ENCODE results near the gene CCDC102B. TPM values are rescaled to one million over a fixed set of nuclear protein-coding genes. Genes with fewer than 3 reads are reported as not detected.
A peak's percentile ranks its signal among the peaks of the same experiment; 100 is the strongest.
"Not testable (repeated sequence)": the region's sequence is repeated elsewhere in the genome, so short reads cannot be mapped to it uniquely, and the experiment has no call there.

CCDC102B gene
- total RNA-seq: 19.6 TPM

GRCh38 chr18:68797871-68798270 is at the start of gene CCDC102B:
TSS of gene CCDC102B (plus strand) at chr18:68798080. CDS start at chr18:68836764, 38,684 bp downstream.
- DNase-seq: peak; percentile 37

- no peak for DNase-seq
These were observed 40.8 kb upstream of the CCDC102B start for GRCh38 chr18:68757126-68757525.

DNA sequence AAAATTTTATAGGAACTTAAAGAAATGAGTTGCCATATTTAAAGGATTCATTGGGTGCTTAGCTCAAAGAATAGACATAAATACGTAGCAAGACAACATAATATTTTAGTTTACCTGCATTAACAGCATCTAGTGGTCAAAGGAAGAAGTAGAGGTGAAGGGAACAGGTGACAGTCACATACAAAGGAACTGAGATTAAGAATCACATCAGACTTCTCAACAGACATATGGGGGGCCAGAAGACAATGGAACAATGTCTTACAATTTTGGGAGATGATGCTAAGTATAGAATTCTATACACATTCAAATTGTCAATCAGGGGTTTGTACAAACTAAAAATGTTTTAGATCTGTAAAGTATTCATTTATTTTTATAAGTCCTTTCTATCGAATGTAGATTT is 38.6 kb upstream of the CCDC102B start:
- no peak for DNase-seq

DNA sequence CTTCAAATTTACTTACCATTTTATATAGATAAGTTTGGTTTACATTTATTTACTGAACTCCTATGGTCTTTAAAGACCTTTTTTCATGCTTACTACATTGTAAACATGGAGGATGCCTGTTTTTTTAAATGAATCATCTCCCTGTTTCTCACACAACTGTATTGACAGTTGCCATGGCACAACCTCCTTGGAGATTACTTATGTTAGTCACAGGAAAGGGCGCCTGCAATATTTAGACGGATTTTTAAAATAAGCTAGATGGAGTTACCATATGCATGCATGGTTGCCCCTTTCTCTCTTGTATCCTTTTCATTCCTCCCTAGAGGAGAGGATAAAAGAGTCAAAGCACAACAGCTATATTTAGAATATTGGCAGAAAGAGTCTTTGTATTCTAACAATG is 34.8 kb upstream of the CCDC102B start:
- no peak for DNase-seq

DNA sequence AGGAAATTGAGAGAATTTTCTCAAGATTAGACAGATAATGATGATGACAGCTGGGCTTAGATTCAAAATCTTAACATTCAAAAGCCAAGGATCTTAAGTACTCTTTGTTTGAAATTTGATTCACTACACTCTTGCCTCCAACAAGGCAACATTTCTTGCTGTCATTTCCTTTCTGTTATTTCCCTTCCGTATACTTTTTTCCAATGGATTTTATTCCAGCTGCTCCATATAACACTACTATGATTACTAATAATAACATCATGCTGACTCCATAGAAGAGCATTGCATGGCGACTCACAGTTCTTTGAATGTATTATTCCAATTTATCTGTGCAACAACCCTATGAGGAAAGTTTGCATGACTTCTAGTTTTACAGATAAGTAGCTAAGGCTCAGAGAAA is 33.9 kb upstream of the CCDC102B start:
- DNase-seq: no peak

DNA sequence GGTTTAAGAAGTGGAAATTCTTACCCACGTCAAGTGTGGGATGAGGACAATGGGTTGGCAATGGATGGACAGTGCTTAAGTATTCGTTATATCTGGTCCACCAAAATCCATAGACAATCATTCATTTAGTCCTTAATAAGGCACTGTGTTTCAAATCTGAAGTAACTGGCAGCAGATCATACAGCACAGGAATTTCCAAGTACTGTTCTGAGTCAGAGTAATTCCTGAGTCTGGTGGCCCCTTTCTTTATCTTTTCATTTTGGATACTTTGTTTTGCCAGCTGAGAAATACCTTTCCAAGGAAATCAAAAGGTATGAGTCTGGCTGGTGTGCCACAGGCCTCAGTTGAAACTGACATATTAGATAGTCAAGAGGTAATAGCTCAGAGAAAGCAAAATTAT is 31.4 kb upstream of the CCDC102B start:
- no peak for DNase-seq

DNA sequence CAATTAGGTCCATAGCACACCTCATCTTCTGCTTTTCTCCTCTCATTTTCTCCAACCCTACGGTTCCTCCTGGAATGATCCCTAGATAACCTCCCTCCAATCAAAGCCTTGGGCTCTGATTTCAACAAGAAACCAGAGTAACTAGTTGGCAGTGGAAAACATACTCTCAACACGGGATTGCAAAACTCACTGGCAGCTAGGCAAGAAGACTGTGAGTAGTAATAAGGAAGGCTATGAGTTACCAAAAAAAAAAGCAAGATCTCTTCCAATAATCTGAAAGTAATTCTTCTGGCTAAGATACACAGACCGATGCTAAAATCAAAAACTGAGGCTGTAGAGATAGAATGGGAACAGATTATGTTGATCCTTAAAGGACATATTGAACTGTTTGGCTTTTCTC is 28.4 kb upstream of the CCDC102B start:
- no peak for DNase-seq

GRCh38 chr18:68772268-68772667 is 25.6 kb upstream of the CCDC102B start:
- DNase-seq: no peak

DNA sequence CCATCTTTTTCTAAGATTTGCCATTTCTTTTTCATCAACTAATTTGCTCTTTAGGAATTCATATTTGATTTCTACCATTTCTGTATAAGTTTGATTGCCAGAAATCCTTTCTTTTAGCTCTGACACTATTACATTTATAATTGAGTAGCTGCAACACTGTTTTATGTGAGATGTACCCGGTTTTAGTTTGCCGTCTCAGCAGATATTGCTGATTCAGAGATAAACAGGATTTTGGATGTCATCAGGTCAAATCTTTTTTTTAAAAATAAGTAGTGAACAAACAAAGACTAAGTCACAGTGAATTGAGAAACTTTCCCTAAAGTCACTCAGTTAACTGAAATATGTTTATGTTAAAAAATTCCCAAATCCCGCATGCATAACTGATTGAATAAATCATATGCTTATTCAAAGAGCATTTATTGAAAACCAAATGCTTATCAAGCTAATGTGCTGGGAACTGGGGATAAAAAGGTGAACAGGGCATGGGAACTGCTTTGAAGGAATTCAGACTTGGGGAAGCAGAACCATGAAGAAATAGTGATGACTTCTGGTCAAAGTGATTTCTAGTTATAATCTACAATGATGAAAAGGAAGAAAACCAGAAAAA is 19.5 kb upstream of the CCDC102B start:
- no peak for DNase-seq

DNA sequence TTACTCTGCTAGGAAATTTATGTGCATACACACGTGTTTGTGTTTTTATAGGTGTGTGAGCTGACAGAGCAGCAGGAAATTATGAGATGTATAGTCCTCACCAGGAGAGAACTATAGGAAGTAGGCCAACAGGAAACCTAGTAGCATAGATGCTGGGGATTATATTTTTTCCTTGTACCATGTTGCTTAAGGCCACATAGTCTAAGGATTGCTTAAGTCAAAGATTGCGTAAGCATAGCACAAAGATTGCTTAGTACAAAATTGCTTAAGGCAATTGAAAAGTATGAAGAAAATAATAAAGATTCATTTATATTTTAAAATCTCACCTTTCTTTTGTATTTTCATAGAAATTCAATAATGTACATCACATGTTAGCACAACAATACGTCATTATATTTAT is 18.7 kb upstream of the CCDC102B start:
- DNase-seq: no peak

DNA sequence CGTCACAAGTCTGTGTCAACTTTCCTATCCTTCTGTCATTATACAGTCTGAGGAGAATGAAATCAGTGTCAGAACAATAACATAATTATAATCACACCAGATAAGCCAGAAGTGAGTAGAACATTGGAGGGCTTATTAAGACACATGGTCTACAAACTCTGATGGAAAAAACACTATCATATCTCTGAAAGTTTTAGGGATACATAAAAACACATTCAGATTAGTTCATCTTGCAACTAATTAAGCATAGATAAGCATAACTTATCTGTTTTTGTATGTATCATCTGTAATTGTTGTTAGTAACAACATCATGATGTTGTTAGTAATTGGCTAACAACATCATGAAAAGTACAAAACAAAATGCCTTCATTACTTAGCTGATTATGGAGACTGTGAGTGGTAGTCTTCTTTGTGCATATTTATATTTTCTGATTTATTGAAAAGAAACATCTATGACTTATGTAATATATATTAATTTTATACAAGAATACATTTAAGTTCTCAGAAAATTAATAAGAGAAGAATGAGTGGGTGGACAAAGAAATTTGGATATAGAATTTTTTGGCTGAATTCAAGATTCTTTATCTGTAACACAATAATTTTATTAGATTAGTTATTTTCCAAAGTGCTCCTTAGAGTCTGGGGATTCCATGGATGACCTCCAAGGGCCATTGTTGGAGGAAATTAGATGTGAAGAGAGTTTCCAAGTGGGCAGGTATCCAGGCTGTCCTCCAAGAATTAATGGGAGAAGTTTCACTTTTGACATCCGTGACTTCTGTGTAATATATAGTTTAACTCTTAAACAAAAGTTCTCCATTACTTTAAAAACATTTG is 16.9 kb upstream of the CCDC102B start:
- DNase-seq: no peak

- no peak for DNase-seq
These were observed 14.4 kb upstream of the CCDC102B start for GRCh38 chr18:68783506-68783905.

GRCh38 chr18:68784071-68784470 is 13.8 kb upstream of the CCDC102B start:
- no peak for DNase-seq

GRCh38 chr18:68790290-68790689 is 7.6 kb upstream of the CCDC102B start:
- not testable (repeated sequence) for DNase-seq

GRCh38 chr18:68791801-68792200 is 6.1 kb upstream of the CCDC102B start:
- no peak for DNase-seq

DNA sequence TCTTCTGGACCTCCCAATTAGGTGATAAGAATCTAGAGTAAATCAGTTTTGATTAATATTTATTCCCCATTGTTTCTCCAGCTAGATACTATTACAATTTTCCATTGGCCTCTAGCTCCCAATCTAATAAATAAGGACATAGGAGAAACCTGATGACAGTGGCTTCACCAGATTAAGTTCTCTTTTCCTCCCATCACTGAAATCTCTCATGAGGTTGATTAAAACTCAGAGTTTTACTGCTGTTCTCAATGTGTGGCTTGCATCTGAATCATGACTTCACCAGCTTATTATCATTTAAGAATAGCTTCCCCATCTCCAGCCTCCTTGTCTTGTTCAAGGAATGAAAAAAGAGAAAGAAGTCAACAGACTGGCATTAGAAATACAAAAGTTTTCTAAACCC is 3.9 kb upstream of the CCDC102B start:
- no peak for DNase-seq

GRCh38 chr18:68796936-68797690 is 767 bp upstream of the CCDC102B start:
- DNase-seq: no peak

DNA sequence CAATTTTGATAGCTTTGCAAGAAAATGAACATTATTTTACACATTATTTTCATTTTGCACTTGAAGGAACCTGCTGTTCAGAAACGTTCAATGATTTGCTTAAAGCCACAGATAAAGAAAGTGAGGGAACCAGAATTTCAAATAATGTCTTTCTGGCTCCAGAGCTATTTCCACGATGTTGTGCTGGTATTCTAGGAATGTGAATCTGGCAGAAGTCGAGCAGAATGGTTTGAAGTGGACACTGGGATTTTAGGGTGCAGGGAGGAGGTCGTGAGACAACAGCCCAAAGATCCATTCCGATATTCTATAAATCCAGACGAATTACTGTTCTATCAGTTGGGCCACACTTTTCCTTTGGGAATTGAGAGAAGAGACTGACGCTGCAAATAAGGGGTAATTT is 2.2 kb downstream of the CCDC102B start:
- DNase-seq: no peak

DNA sequence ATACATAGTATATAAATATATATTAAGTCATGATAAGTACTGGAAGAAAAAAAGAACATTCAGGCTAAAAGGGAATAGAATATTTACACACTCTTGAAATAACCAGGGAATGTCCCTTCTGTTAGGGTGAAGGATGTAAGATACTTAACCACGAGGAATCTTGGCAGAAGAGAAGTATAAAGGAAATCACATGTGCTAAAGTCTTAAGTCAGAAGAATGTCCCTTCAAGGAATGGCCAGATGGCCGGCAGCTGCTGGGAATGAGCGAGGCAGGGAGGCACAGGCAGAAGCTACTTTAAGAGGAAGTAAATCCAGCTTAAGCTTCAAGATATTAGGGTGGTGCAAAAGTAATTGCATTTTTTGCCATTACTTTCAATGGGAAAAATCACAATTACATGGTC is 5.5 kb downstream of the CCDC102B start:
- DNase-seq: peak; percentile 80

DNA sequence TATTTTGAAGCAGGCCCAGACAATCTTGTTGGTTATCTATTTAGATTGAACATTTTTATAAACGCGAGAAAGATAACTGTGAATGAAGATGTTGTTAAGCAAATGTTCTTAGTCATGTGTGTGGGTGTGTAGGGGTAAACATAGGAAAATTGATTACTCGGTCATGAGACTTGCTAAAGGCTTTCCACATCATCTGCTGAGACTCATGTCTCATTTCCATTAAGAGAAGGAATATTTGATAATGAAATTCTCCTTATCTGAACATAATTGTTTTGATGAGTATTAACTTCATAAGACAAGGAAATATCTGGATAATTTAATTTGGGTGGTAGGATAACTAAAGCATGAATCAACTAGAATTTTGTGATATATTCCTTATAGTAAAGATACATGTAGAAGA is 19.7 kb downstream of the CCDC102B start:
- no peak for DNase-seq

GRCh38 chr18:68818584-68818983 is 20.7 kb downstream of the CCDC102B start:
- no peak for DNase-seq

- DNase-seq: no peak
These were observed 25.0 kb downstream of the CCDC102B start for GRCh38 chr18:68822926-68823325.

- no peak for DNase-seq
These were observed 28.2 kb downstream of the CCDC102B start for GRCh38 chr18:68826121-68826520.
